ENCODE measurements around the gene TXNDC8. TPM values are rescaled to one million over a fixed set of nuclear protein-coding genes. Genes with fewer than 3 reads are reported as not detected.
A peak's percentile ranks its signal among the peaks of the same experiment; 100 is the strongest.

TXNDC8 gene
- total and polyA plus RNA-seq, 2 of the 13 experiments (the other 11 are each of a cell fraction or from before 2014, with no cell fraction given), result not detected

GRCh38 chr9:110257097-110257841 lies 80.4 kb downstream of the TXNDC8 start (continued):
- TF ChIP-seq SATB2 (CRISPR knock-in tag; IDR thresholded peaks at IDR 0.05) (no peak), ZNF280D (CRISPR knock-in tag; IDR thresholded peaks at IDR 0.05) (0 out of 2 replicates have a peak, but pooled peaks have one; percentile 13), E2F5 (CRISPR knock-in tag; conservative IDR thresholded peaks at IDR 0.05) (0 out of 2 replicates have a peak, but pooled peaks have one; percentile 1), ZNF652 (CRISPR knock-in tag; IDR thresholded peaks at IDR 0.05; ENCODE audit: borderline replicate concordance, low read depth) (peak; percentile 94), ZNF317 (CRISPR knock-in tag; IDR thresholded peaks at IDR 0.05) (0 out of 2 replicates have a peak, but pooled peaks have one; percentile 7), IRF9 (CRISPR knock-in tag; IDR thresholded peaks at IDR 0.05; ENCODE audit: borderline replicate concordance) (0 out of 2 replicates have a peak, but pooled peaks have one; percentile 57), CBFB (CRISPR knock-in tag; IDR thresholded peaks at IDR 0.05) (no peak), ZNF512 (CRISPR knock-in tag; IDR thresholded peaks at IDR 0.05) (peak; percentile 62; the same call in 1 of the 2 replicates), ZNF501 (CRISPR knock-in tag; IDR thresholded peaks at IDR 0.05) (peak; percentile 81), PHF20 (CRISPR knock-in tag; IDR thresholded peaks at IDR 0.05) (0 out of 2 replicates have a peak, but pooled peaks have one; percentile 12), KAT7 (CRISPR knock-in tag; IDR thresholded peaks at IDR 0.05; ENCODE audit: borderline replicate concordance) (peak; percentile 85; the same call in 1 of the 2 replicates), ZNF292 (CRISPR knock-in tag; IDR thresholded peaks at IDR 0.05; ENCODE audit: borderline replicate concordance, low read depth) (peak; percentile 53; the same call in 1 of the 2 replicates), ZNF224 (CRISPR knock-in tag; IDR thresholded peaks at IDR 0.05) (peak; percentile 37; the same call in 1 of the 2 replicates), ARNTL (CRISPR knock-in tag; IDR thresholded peaks at IDR 0.05) (no peak), KDM1A (CRISPR knock-in tag; IDR thresholded peaks at IDR 0.05) (peak; percentile 67; the same call in 1 of the 2 replicates), ZNF350 (CRISPR knock-in tag; IDR thresholded peaks at IDR 0.05; ENCODE audit: borderline replicate concordance, low read depth) (peak; percentile 61; the same call in 1 of the 2 replicates), ZNF546 (CRISPR knock-in tag; conservative IDR thresholded peaks at IDR 0.05) (peak; percentile 20; the same call in 1 of the 2 replicates), ZNF44 (CRISPR knock-in tag; IDR thresholded peaks at IDR 0.05) (0 out of 2 replicates have a peak, but pooled peaks have one; percentile 12), ZNF160 (CRISPR knock-in tag; IDR thresholded peaks at IDR 0.05) (no peak), ADNP (CRISPR knock-in tag; IDR thresholded peaks at IDR 0.05) (peak; percentile 78), NR2F6 (IDR thresholded peaks at IDR 0.05) (peak; percentile 84), NR2F6 (CRISPR knock-in tag; IDR thresholded peaks at IDR 0.05) (peak; percentile 73), KLF16 (CRISPR knock-in tag; IDR thresholded peaks at IDR 0.05) (peak in 1 of 2 experiments; percentile 17; a peak in 1 of 4 replicates), RARG (CRISPR knock-in tag; IDR thresholded peaks at IDR 0.05; ENCODE audit: low read depth) (no peak)

Data from HepG2 (cell line).